HG02870 (cell line): Measurements from ENCODE around the gene PRELID1.

Experiments
- ATAC-seq: cut with Tn5 transposase; IDR thresholded peaks from one replicate; pipeline ENCODE4 v1.9.1; 2021; ENCODE audit warnings: mild to moderate bottlenecking, moderate library complexity; ENCODE audit not compliant: unreplicated experiment

The PRELID1 gene

DNA sequence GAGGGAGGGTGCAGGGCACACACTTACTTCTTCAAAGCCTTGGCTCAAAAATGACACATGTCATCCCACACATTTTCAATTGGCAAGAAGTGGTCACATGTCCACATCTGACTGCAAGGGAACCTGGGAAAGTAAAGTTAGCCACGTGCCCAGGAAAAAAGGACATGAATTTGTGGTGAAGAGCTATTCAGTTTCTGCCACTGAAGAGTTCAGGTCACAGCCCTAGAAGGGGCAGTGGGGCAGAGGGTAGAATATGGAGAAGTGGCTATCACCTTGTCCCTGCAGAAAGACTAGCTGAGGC is 52.2 kb downstream of the PRELID1 start:
- ATAC-seq = no peak
